Keratinocyte (primary cell): Measurements from ENCODE around the gene EN2. TPM values are rescaled to one million over a fixed set of nuclear protein-coding genes. Genes with fewer than 3 reads are reported as not detected.

Source experiments
- DNase-seq: peaks from one replicate; pipeline ENCODE4 v3.0.0-alpha.2; 2011; ENCODE audit warnings: low read depth, missing footprints, low spot score
- FAIRE-seq: peaks from 2 replicates; lab custom pipeline; 2011; peaks lifted over from hg19 to GRCh38; lab: Jason Lieb, UNC
- H2AFZ ChIP-seq: 2 replicates; pipeline ENCODE4 v1.6.0; 2012; ENCODE audit warnings: low read length, control low read depth, inconsistent platforms; ENCODE audit not compliant: control insufficient read depth
- H3K27ac ChIP-seq: 2 replicates; pipeline ENCODE4 v1.5.1; 2011; ENCODE audit warnings: low read length; ENCODE audit not compliant: control insufficient read depth, insufficient read depth
- H3K27me3 ChIP-seq: 3 replicates; pipeline ENCODE4 v1.6.0; 2011; ENCODE audit warnings: low read length; ENCODE audit not compliant: control insufficient read depth, insufficient read depth; ENCODE audit errors: extremely low read depth
- H3K36me3 ChIP-seq, 2 experiments: 2 replicates in 1 of 2; 3 replicates in 1 of 2; pipeline ENCODE4 v1.5.1; 2011; ENCODE audit warnings: low read length in 2 of 2, mild to moderate bottlenecking in 1 of 2; ENCODE audit not compliant: control insufficient read depth in 2 of 2, insufficient read depth in 2 of 2; ENCODE audit errors: extremely low read depth in 1 of 2
- H3K4me1 ChIP-seq: 3 replicates; pipeline ENCODE4 v1.5.1; 2011; ENCODE audit warnings: low read length; ENCODE audit not compliant: control insufficient read depth, insufficient read depth; ENCODE audit errors: extremely low read depth
- H3K4me2 ChIP-seq: 3 replicates; pipeline ENCODE4 v1.6.0; 2011; ENCODE audit warnings: low read depth, low read length; ENCODE audit not compliant: control insufficient read depth, insufficient read depth; ENCODE audit errors: extremely low read depth
- H3K4me3 ChIP-seq, 3 experiments: fragments of 200-600 bp in 1 of 3; sonication (generic) in 1 of 3; 2 replicates in 2 of 3; 3 replicates in 1 of 3; pipeline ENCODE4 v1.5.1; 2011 to 2016; ENCODE audit warnings: low read length in 3 of 3, mild to moderate bottlenecking in 3 of 3, control low read depth in 2 of 3, inconsistent platforms in 1 of 3, low read depth in 1 of 3, mixed read lengths in 1 of 3, mixed run types in 1 of 3, moderate library complexity in 1 of 3; ENCODE audit not compliant: control insufficient read depth in 2 of 3, insufficient read depth in 2 of 3; ENCODE audit errors: extremely low read depth in 1 of 3
- H3K79me2 ChIP-seq: 2 replicates; pipeline ENCODE4 v1.6.0; 2012; ENCODE audit warnings: low read length; ENCODE audit not compliant: control insufficient read depth, insufficient read depth
- H3K9ac ChIP-seq: 3 replicates; pipeline ENCODE4 v1.6.0; 2011; ENCODE audit warnings: low read length; ENCODE audit not compliant: control insufficient read depth, insufficient read depth; ENCODE audit errors: extremely low read depth
- H3K9me1 ChIP-seq: 3 replicates; pipeline ENCODE4 v1.6.0; 2011; ENCODE audit warnings: low read length; ENCODE audit not compliant: control insufficient read depth, insufficient read depth; ENCODE audit errors: extremely low read depth
- H3K9me3 ChIP-seq: 2 replicates; pipeline ENCODE4 v1.5.1; 2012; ENCODE audit warnings: low read depth, low read length; ENCODE audit not compliant: control insufficient read depth
- H4K20me1 ChIP-seq: 3 replicates; pipeline ENCODE4 v1.6.0; 2011; ENCODE audit warnings: low read length; ENCODE audit not compliant: control insufficient read depth, insufficient read depth; ENCODE audit errors: extremely low read depth
- CTCF ChIP-seq, 3 experiments: IDR thresholded peaks in 1 of 3; conservative IDR thresholded peaks in 1 of 3; optimal IDR thresholded peaks in 1 of 3; 2 replicates in 2 of 3; 3 replicates in 1 of 3; pipeline versions ENCODE3 to v1.5.1; 2011; ENCODE audit warnings: low read length in 3 of 3, mild to moderate bottlenecking in 3 of 3, moderate library complexity in 2 of 3, control low read depth in 1 of 3, inconsistent platforms in 1 of 3; ENCODE audit not compliant: insufficient read depth in 2 of 3; ENCODE audit errors: extremely low read depth in 1 of 3
- EZH2 ChIP-seq: IDR thresholded peaks from one replicate; pipeline ENCODE4 v1.6.1; 2012; ENCODE audit warnings: inconsistent platforms, mild to moderate bottlenecking, low read length, moderate library complexity
- dilution Hi-C: fragments of 300-500 bp; cut with MboI; formaldehyde crosslinking; loops from one replicate; pipeline ENCODE4 v1.7.0; 2020; ENCODE audit warnings: low sequenced_read_pairs; ENCODE audit not compliant: extremely low pct_ligation_motif_present
- polyA plus RNA-seq, 5 experiments: library from polyadenylated mRNA; depleted of rRNA in 3 of 5; stranded (reverse) in 3 of 5; stranded (forward) in 1 of 5; unstranded in 1 of 5; fragments of >200 nt; gene quantifications; 1 replicate in 1 of 5; 2 replicates in 3 of 5; 3 replicates in 1 of 5; pipeline versions ENCODE4 v1.2.1 to v1.2.3, GENCODE V29; 2011 to 2012; ENCODE audit warnings: missing spikeins in 2 of 5, low read depth in 1 of 5, low replicate concordance in 1 of 5

Gene EN2
- polyA plus RNA-seq, 1 donor (not counting 4 experiments of a cell fraction or from before 2014, with no cell fraction given): 0.05 TPM

GRCh38 chr7:155509725-155510551 is 52.0 kb downstream of the EN2 start:
- Histone ChIP-seq H3K9me3 (no peaks in the 10 kb centered on the region), H4K20me1 (no peaks in the 10 kb centered on the region), H3K27me3 (peaks cover 68% of the 10 kb centered on the region), H3K9ac (no peak overlapping the region), H3K9me1 (no peaks in the 10 kb centered on the region), H3K4me2 (no peak overlapping the region), H3K4me3 (no peak overlapping the region), H3K4me1 (no peaks in the 10 kb centered on the region), H3K79me2 (no peaks in the 10 kb centered on the region), H3K36me3 (no peaks in the 10 kb centered on the region), H2AFZ (no peak overlapping the region), H3K27ac (no peak overlapping the region)
- dilution Hi-C loops: no loop called here
- no peak for TF ChIP-seq CTCF (optimal IDR thresholded peaks at IDR 0.05 in 1 of 3, IDR thresholded peaks at IDR 0.05 in 1 of 3, conservative IDR thresholded peaks at IDR 0.05 in 1 of 3; ENCODE audit: extremely low read depth in 1 of 3, insufficient read depth in 2 of 3, low read length in 3 of 3)
- TF ChIP-seq EZH2: peak; percentile 66
- DNase-seq: no peak
- FAIRE-seq: no peak

- H3K4me2 ChIP-seq: no peak overlapping the region
- no peak overlapping the region for H3K9ac ChIP-seq
- no peak overlapping the region for H3K4me3 ChIP-seq
- no peaks in the 10 kb centered on the region for H4K20me1 ChIP-seq
- H3K27me3 ChIP-seq: peaks cover 62% of the 10 kb centered on the region
- dilution Hi-C loops: no loop called here
- no peaks in the 10 kb centered on the region for H3K9me3 ChIP-seq
- TF ChIP-seq EZH2 (no peak), CTCF (optimal IDR thresholded peaks at IDR 0.05 in 1 of 3, IDR thresholded peaks at IDR 0.05 in 1 of 3, conservative IDR thresholded peaks at IDR 0.05 in 1 of 3; ENCODE audit: extremely low read depth in 1 of 3, insufficient read depth in 2 of 3, low read length in 3 of 3) (no peak)
- no peaks in the 10 kb centered on the region for H3K79me2 ChIP-seq
- no peak for DNase-seq
- no peak overlapping the region for H3K27ac ChIP-seq
- H3K4me1 ChIP-seq: no peaks in the 10 kb centered on the region
- H2AFZ ChIP-seq: no peak overlapping the region
- H3K36me3 ChIP-seq: no peaks in the 10 kb centered on the region
- no peak for FAIRE-seq
- no peaks in the 10 kb centered on the region for H3K9me1 ChIP-seq
Measured at GRCh38 chr7:155510975-155511701, 53.2 kb downstream of the EN2 start.
